ENCODE results near the gene FBXO28.

Gene FBXO28

GRCh38 chr1:224084867-224085266, 29.0 kb upstream of the FBXO28 start:
- Mint-ChIP-seq H3K9me3 (no peaks in the 10 kb centered on the region), H3K27me3 (ENCODE audit: low read depth) (peaks cover 12% of the 10 kb centered on the region), H3K27ac (no peak overlapping the region), H3K4me3 (no peak overlapping the region), H3K36me3 (ENCODE audit: low read depth) (no peaks in the 10 kb centered on the region), H3K4me1 (ENCODE audit: low read depth) (no peaks in the 10 kb centered on the region)
- DNase-seq (ENCODE audit: low spot score): no peak

- Mint-ChIP-seq H3K27ac (no peak overlapping the region), H3K4me1 (ENCODE audit: low read depth) (no peaks in the 10 kb centered on the region), H3K9me3 (no peaks in the 10 kb centered on the region), H3K4me3 (no peak overlapping the region), H3K36me3 (ENCODE audit: low read depth) (no peaks in the 10 kb centered on the region), H3K27me3 (ENCODE audit: low read depth) (peaks cover 18% of the 10 kb centered on the region)
- no peak for DNase-seq (ENCODE audit: low spot score)
Measured at GRCh38 chr1:224085421-224086108, 28.3 kb upstream of the FBXO28 start.

GRCh38 chr1:224087286-224087794, 26.6 kb upstream of the FBXO28 start:
- H3K36me3 Mint-ChIP-seq (ENCODE audit: low read depth): no peaks in the 10 kb centered on the region
- peaks cover 18% of the 10 kb centered on the region for H3K27me3 Mint-ChIP-seq (ENCODE audit: low read depth)

GRCh38 chr1:224089583-224089982, 24.3 kb upstream of the FBXO28 start:
- no peak for DNase-seq (ENCODE audit: low spot score)
- Mint-ChIP-seq H3K27me3 (ENCODE audit: low read depth) (peaks cover 16% of the 10 kb centered on the region), H3K4me1 (ENCODE audit: low read depth) (no peaks in the 10 kb centered on the region), H3K27ac (no peak overlapping the region), H3K4me3 (no peak overlapping the region), H3K9me3 (no peaks in the 10 kb centered on the region), H3K36me3 (ENCODE audit: low read depth) (no peaks in the 10 kb centered on the region)

More at GRCh38 chr1:224087286-224087794, 26.6 kb upstream of the FBXO28 start:
- no peaks in the 10 kb centered on the region for H3K4me1 Mint-ChIP-seq (ENCODE audit: low read depth)
- no peaks in the 10 kb centered on the region for H3K9me3 Mint-ChIP-seq
- no peak overlapping the region for H3K4me3 Mint-ChIP-seq
- no peak for DNase-seq (ENCODE audit: low spot score)
- no peak overlapping the region for H3K27ac Mint-ChIP-seq

- Mint-ChIP-seq H3K27me3 (ENCODE audit: low read depth) (peaks cover 16% of the 10 kb centered on the region), H3K9me3 (no peaks in the 10 kb centered on the region), H3K4me3 (no peak overlapping the region), H3K27ac (no peak overlapping the region), H3K4me1 (ENCODE audit: low read depth) (no peaks in the 10 kb centered on the region), H3K36me3 (ENCODE audit: low read depth) (no peaks in the 10 kb centered on the region)
- no peak for DNase-seq (ENCODE audit: low spot score)
Measured at GRCh38 chr1:224090116-224090515, 23.8 kb upstream of the FBXO28 start.

- no peak for DNase-seq (ENCODE audit: low spot score)
- Mint-ChIP-seq H3K4me3 (no peak overlapping the region), H3K27me3 (ENCODE audit: low read depth) (peaks cover 20% of the 10 kb centered on the region), H3K9me3 (no peaks in the 10 kb centered on the region), H3K36me3 (ENCODE audit: low read depth) (no peaks in the 10 kb centered on the region), H3K4me1 (ENCODE audit: low read depth) (no peaks in the 10 kb centered on the region), H3K27ac (no peak overlapping the region)
Measured at GRCh38 chr1:224092111-224092510, 21.8 kb upstream of the FBXO28 start.

- no peaks in the 10 kb centered on the region for H3K9me3 Mint-ChIP-seq
- H3K27ac Mint-ChIP-seq: no peak overlapping the region
- peaks cover 20% of the 10 kb centered on the region for H3K27me3 Mint-ChIP-seq (ENCODE audit: low read depth)
- H3K4me1 Mint-ChIP-seq (ENCODE audit: low read depth): no peaks in the 10 kb centered on the region
- DNase-seq (ENCODE audit: low spot score): no peak
- no peak overlapping the region for H3K4me3 Mint-ChIP-seq
- H3K36me3 Mint-ChIP-seq (ENCODE audit: low read depth): no peaks in the 10 kb centered on the region
Measured at GRCh38 chr1:224092601-224093000, 21.3 kb upstream of the FBXO28 start.

GRCh38 chr1:224095339-224095738, 18.6 kb upstream of the FBXO28 start:
- no peaks in the 10 kb centered on the region for H3K36me3 Mint-ChIP-seq (ENCODE audit: low read depth)
- H3K27me3 Mint-ChIP-seq (ENCODE audit: low read depth): peaks cover 14% of the 10 kb centered on the region
- no peak overlapping the region for H3K27ac Mint-ChIP-seq
- no peak overlapping the region for H3K4me3 Mint-ChIP-seq
- H3K9me3 Mint-ChIP-seq: no peaks in the 10 kb centered on the region
- no peak for DNase-seq (ENCODE audit: low spot score)
- H3K4me1 Mint-ChIP-seq (ENCODE audit: low read depth): no peaks in the 10 kb centered on the region

- Mint-ChIP-seq H3K4me1 (ENCODE audit: low read depth) (no peaks in the 10 kb centered on the region), H3K36me3 (ENCODE audit: low read depth) (no peaks in the 10 kb centered on the region), H3K9me3 (no peaks in the 10 kb centered on the region), H3K4me3 (no peak overlapping the region), H3K27ac (no peak overlapping the region), H3K27me3 (ENCODE audit: low read depth) (peaks cover 13% of the 10 kb centered on the region)
- no peak for DNase-seq (ENCODE audit: low spot score)
Measured at GRCh38 chr1:224095867-224096266, 18.0 kb upstream of the FBXO28 start.

GRCh38 chr1:224096773-224097172, 17.1 kb upstream of the FBXO28 start:
- Mint-ChIP-seq H3K4me1 (ENCODE audit: low read depth) (no peaks in the 10 kb centered on the region), H3K27me3 (ENCODE audit: low read depth) (peaks cover 13% of the 10 kb centered on the region), H3K9me3 (no peaks in the 10 kb centered on the region), H3K27ac (no peak overlapping the region), H3K4me3 (no peak overlapping the region), H3K36me3 (ENCODE audit: low read depth) (no peaks in the 10 kb centered on the region)
- no peak for DNase-seq (ENCODE audit: low spot score)

- H3K9me3 Mint-ChIP-seq: no peaks in the 10 kb centered on the region
- no peaks in the 10 kb centered on the region for H3K36me3 Mint-ChIP-seq (ENCODE audit: low read depth)
- H3K4me1 Mint-ChIP-seq (ENCODE audit: low read depth): no peaks in the 10 kb centered on the region
- H3K4me3 Mint-ChIP-seq: no peak overlapping the region
- peaks cover 11% of the 10 kb centered on the region for H3K27me3 Mint-ChIP-seq (ENCODE audit: low read depth)
- no peak overlapping the region for H3K27ac Mint-ChIP-seq
- DNase-seq (ENCODE audit: low spot score): no peak
Measured at GRCh38 chr1:224098007-224098406, 15.9 kb upstream of the FBXO28 start.

- Mint-ChIP-seq H3K27me3 (ENCODE audit: low read depth) (peaks cover 42% of the 10 kb centered on the region), H3K36me3 (ENCODE audit: low read depth) (no peaks in the 10 kb centered on the region), H3K4me3 (no peak overlapping the region), H3K9me3 (no peaks in the 10 kb centered on the region), H3K4me1 (ENCODE audit: low read depth) (peaks cover 4% of the 10 kb centered on the region), H3K27ac (no peak overlapping the region)
- DNase-seq (ENCODE audit: low spot score): no peak
Measured at GRCh38 chr1:224106568-224107281, 7.2 kb upstream of the FBXO28 start.

- Mint-ChIP-seq H3K9me3 (no peaks in the 10 kb centered on the region), H3K4me1 (ENCODE audit: low read depth) (peaks cover 4% of the 10 kb centered on the region), H3K27ac (no peak overlapping the region), H3K4me3 (no peak overlapping the region), H3K27me3 (ENCODE audit: low read depth) (peaks cover 42% of the 10 kb centered on the region), H3K36me3 (ENCODE audit: low read depth) (no peaks in the 10 kb centered on the region)
- DNase-seq (ENCODE audit: low spot score): no peak
Measured at GRCh38 chr1:224107282-224107625, 6.7 kb upstream of the FBXO28 start.

- Mint-ChIP-seq H3K4me3 (no peak overlapping the region), H3K27me3 (ENCODE audit: low read depth) (peaks cover 39% of the 10 kb centered on the region)
- DNase-seq (ENCODE audit: low spot score): no peak
Measured at GRCh38 chr1:224108991-224109390, 4.9 kb upstream of the FBXO28 start.

More at GRCh38 chr1:224108991-224109390, 4.9 kb upstream of the FBXO28 start:
- Mint-ChIP-seq H3K27ac (no peak overlapping the region), H3K4me1 (ENCODE audit: low read depth) (peaks cover 10% of the 10 kb centered on the region), H3K36me3 (ENCODE audit: low read depth) (no peaks in the 10 kb centered on the region), H3K9me3 (no peaks in the 10 kb centered on the region)

Measured in T-helper 2 cell treated with Interferon-gamma antibody and Interleukin-4, amounts not matched to agents 5 μg/mL and 100 μg/mL, for 36 hours (primary cell).